ENCODE results near the gene PSG3. TPM values are rescaled to one million over a fixed set of nuclear protein-coding genes. Genes with fewer than 3 reads are reported as not detected.
"Not testable (repeated sequence)": the region's sequence is repeated elsewhere in the genome, so short reads cannot be mapped to it uniquely, and the experiment has no call there.

PSG3 gene
- total and polyA plus RNA-seq, 2 donors (not counting 1 experiment from before 2014, with no cell fraction given), result not detected

- Histone ChIP-seq H3K27me3 (replicated peaks in 1 of 4; ENCODE audit: control extremely low read depth in 1 of 4, control insufficient read depth in 3 of 4, insufficient read depth in 4 of 4, low read length in 3 of 4) (no peaks in the 10 kb centered on the region), H3K9me3 (ENCODE audit: control extremely low read depth in 1 of 3, control insufficient read depth in 2 of 3, insufficient read depth in 1 of 3, low read length in 2 of 3) (no peaks in the 10 kb centered on the region), H3K79me2 (ENCODE audit: control insufficient read depth, insufficient read depth, low read length) (no peaks in the 10 kb centered on the region), H3K4me1 (ENCODE audit: control insufficient read depth in 2 of 2, insufficient read depth in 2 of 2, low read length in 2 of 2) (no peaks in the 10 kb centered on the region), H4K20me1 (ENCODE audit: control insufficient read depth, insufficient read depth, low read length, poor library complexity, severe bottlenecking) (no peaks in the 10 kb centered on the region), H3K27ac (ENCODE audit: low read length in 2 of 2) (no peak overlapping the region), H3K4me2 (replicated peaks; ENCODE audit: low read depth, low read length, poor library complexity, severe bottlenecking) (no peak overlapping the region), H3K9ac (ENCODE audit: low read length) (no peak overlapping the region), H3K36me3 (replicated peaks in 1 of 2; ENCODE audit: control extremely low read depth in 1 of 2, control insufficient read depth in 1 of 2, extremely low read depth in 1 of 2, insufficient read depth in 2 of 2, low read length in 1 of 2) (no peaks in the 10 kb centered on the region), H3K4me3 (ENCODE audit: control extremely low read depth in 1 of 5, extremely low read depth in 1 of 5, insufficient read depth in 1 of 5, low read depth in 2 of 5, low read length in 4 of 5) (no peak overlapping the region), H2AFZ (ENCODE audit: insufficient read depth, low read depth, low read length, poor library complexity, severe bottlenecking) (no peak overlapping the region)
- Mint-ChIP-seq H3K27ac (no peak overlapping the region), H3K9me3 (ENCODE audit: insufficient read depth) (peaks cover 2% of the 10 kb centered on the region), H3K4me1 (no peaks in the 10 kb centered on the region), H3K4me3 (no peak overlapping the region), H3K27me3 (peaks cover 11% of the 10 kb centered on the region)
- ATAC-seq (ENCODE audit: low read depth) (no peak), DNase-seq (no peak)
- TF ChIP-seq EZH2 (IDR thresholded peaks at IDR 0.05; ENCODE audit: borderline replicate concordance, insufficient read depth, low read depth, low read length, poor library complexity, severe bottlenecking) (no peak), CTCF (IDR thresholded peaks at IDR 0.05) (no peak)
- POLR2A ChIA-PET, result no interaction called here
- WGBS (ENCODE audit: insufficient coverage), result no CpG with 5 or more reads among the region's 3 CpGs
- intact Hi-C loops (cut with micrococcal nuclease), result no loop called here
- CTCF ChIA-PET, result no interaction called here
Measured at GRCh38 chr19:42764836-42765235, 24.6 kb upstream of the PSG3 start.

GRCh38 chr19:42762789-42763188 is 22.5 kb upstream of the PSG3 start:
- no peak overlapping the region for H3K9ac ChIP-seq (ENCODE audit: low read length)
- H3K4me2 ChIP-seq (replicated peaks; ENCODE audit: low read depth, low read length, poor library complexity, severe bottlenecking), result no peak overlapping the region
- no peaks in the 10 kb centered on the region for H3K9me3 Mint-ChIP-seq (ENCODE audit: insufficient read depth)
- ChIA-PET POLR2A (no interaction called here), CTCF (no interaction called here)
- H3K79me2 ChIP-seq (ENCODE audit: control insufficient read depth, insufficient read depth, low read length), result no peaks in the 10 kb centered on the region
- H3K36me3 ChIP-seq (replicated peaks in 1 of 2; ENCODE audit: control extremely low read depth in 1 of 2, control insufficient read depth in 1 of 2, extremely low read depth in 1 of 2, insufficient read depth in 2 of 2, low read length in 1 of 2), result no peaks in the 10 kb centered on the region
- no peak overlapping the region for H3K27ac Mint-ChIP-seq
- no peaks in the 10 kb centered on the region for H3K9me3 ChIP-seq (ENCODE audit: control extremely low read depth in 1 of 3, control insufficient read depth in 2 of 3, insufficient read depth in 1 of 3, low read length in 2 of 3)
- DNase-seq (no peak), ATAC-seq (ENCODE audit: low read depth) (no peak)
- no peaks in the 10 kb centered on the region for H4K20me1 ChIP-seq (ENCODE audit: control insufficient read depth, insufficient read depth, low read length, poor library complexity, severe bottlenecking)
- H3K4me3 Mint-ChIP-seq, result no peak overlapping the region
- no peaks in the 10 kb centered on the region for H3K4me1 ChIP-seq (ENCODE audit: control insufficient read depth in 2 of 2, insufficient read depth in 2 of 2, low read length in 2 of 2)
- H3K27me3 ChIP-seq (replicated peaks in 1 of 4; ENCODE audit: control extremely low read depth in 1 of 4, control insufficient read depth in 3 of 4, insufficient read depth in 4 of 4, low read length in 3 of 4), result no peaks in the 10 kb centered on the region
- 100% methylated on average over 1 of the region's 2 CpGs for WGBS (ENCODE audit: insufficient coverage)
- no peak overlapping the region for H2AFZ ChIP-seq (ENCODE audit: insufficient read depth, low read depth, low read length, poor library complexity, severe bottlenecking)
- no peak overlapping the region for H3K4me3 ChIP-seq (ENCODE audit: control extremely low read depth in 1 of 5, extremely low read depth in 1 of 5, insufficient read depth in 1 of 5, low read depth in 2 of 5, low read length in 4 of 5)
- intact Hi-C loops (cut with micrococcal nuclease), result no loop called here
- TF ChIP-seq EZH2 (IDR thresholded peaks at IDR 0.05; ENCODE audit: borderline replicate concordance, insufficient read depth, low read depth, low read length, poor library complexity, severe bottlenecking) (no peak), CTCF (IDR thresholded peaks at IDR 0.05) (no peak)
- H3K27ac ChIP-seq (ENCODE audit: low read length in 2 of 2), result no peak overlapping the region
- H3K4me1 Mint-ChIP-seq, result no peaks in the 10 kb centered on the region
- H3K27me3 Mint-ChIP-seq, result peaks cover 10% of the 10 kb centered on the region

- H3K4me1 ChIP-seq (ENCODE audit: control insufficient read depth in 2 of 2, insufficient read depth in 2 of 2, low read length in 2 of 2); CTCF ChIA-PET; H3K4me3 Mint-ChIP-seq; POLR2A ChIA-PET; H4K20me1 ChIP-seq (ENCODE audit: control insufficient read depth, insufficient read depth, low read length, poor library complexity, severe bottlenecking); intact Hi-C loops (cut with micrococcal nuclease); H3K4me3 ChIP-seq (ENCODE audit: control extremely low read depth in 1 of 5, extremely low read depth in 1 of 5, insufficient read depth in 1 of 5, low read depth in 2 of 5, low read length in 4 of 5); H3K4me1 Mint-ChIP-seq; H2AFZ ChIP-seq (ENCODE audit: insufficient read depth, low read depth, low read length, poor library complexity, severe bottlenecking); H3K9me3 Mint-ChIP-seq (ENCODE audit: insufficient read depth); H3K9me3 ChIP-seq (ENCODE audit: control extremely low read depth in 1 of 3, control insufficient read depth in 2 of 3, insufficient read depth in 1 of 3, low read length in 2 of 3); H3K79me2 ChIP-seq (ENCODE audit: control insufficient read depth, insufficient read depth, low read length); ATAC-seq (ENCODE audit: low read depth); H3K36me3 ChIP-seq (replicated peaks in 1 of 2; ENCODE audit: control extremely low read depth in 1 of 2, control insufficient read depth in 1 of 2, extremely low read depth in 1 of 2, insufficient read depth in 2 of 2, low read length in 1 of 2); H3K27me3 ChIP-seq (replicated peaks in 1 of 4; ENCODE audit: control extremely low read depth in 1 of 4, control insufficient read depth in 3 of 4, insufficient read depth in 4 of 4, low read length in 3 of 4); H3K9ac ChIP-seq (ENCODE audit: low read length); DNase-seq; H3K4me2 ChIP-seq (replicated peaks; ENCODE audit: low read depth, low read length, poor library complexity, severe bottlenecking); H3K27ac Mint-ChIP-seq; H3K27ac ChIP-seq (ENCODE audit: low read length in 2 of 2): not testable (repeated sequence)
- WGBS (ENCODE audit: insufficient coverage), result no CpG with 5 or more reads among the region's 1 CpG
- H3K27me3 Mint-ChIP-seq, result peaks cover 12% of the 10 kb centered on the region
Measured at GRCh38 chr19:42761924-42762295, 21.6 kb upstream of the PSG3 start.

All from B cell (primary cell).